Suprapubic skin (tissue), 4 donors: ENCODE data around the gene SCP2. TPM values are rescaled to one million over a fixed set of nuclear protein-coding genes. Genes with fewer than 3 reads are reported as not detected.
A peak's percentile ranks its signal among the peaks of the same experiment; 100 is the strongest.

Source experiments
- DNase-seq, 2 donors: peaks; one replicate each; pipeline ENCODE4 v3.0.0-alpha.2; 2019; ENCODE audit warnings: low spot score in 2 of 2
- H3K27ac ChIP-seq: fragments of 200-600 bp; sonication (generic); one replicate; pipeline ENCODE4 v1.5.1; 2019
- H3K27me3 ChIP-seq: fragments of 200-600 bp; sonication (generic); one replicate; pipeline ENCODE4 v1.5.1; 2019
- H3K36me3 ChIP-seq: fragments of 200-600 bp; sonication (generic); one replicate; pipeline ENCODE4 v1.5.1; 2019
- H3K4me1 ChIP-seq: fragments of 200-600 bp; sonication (generic); one replicate; pipeline ENCODE4 v1.5.1; 2019
- H3K4me3 ChIP-seq: fragments of 200-600 bp; sonication (generic); one replicate; pipeline ENCODE4 v1.5.1; 2019; ENCODE audit warnings: mild to moderate bottlenecking
- H3K9me3 ChIP-seq: fragments of 200-600 bp; sonication (generic); one replicate; pipeline ENCODE4 v1.5.1; 2019
- EP300 ChIP-seq: sonication (generic); formaldehyde crosslinking; IDR thresholded peaks from one replicate; pipeline ENCODE4 v1.6.1; 2017; ENCODE audit warnings: antibody characterized with exemption
- POLR2A ChIP-seq, 2 donors: fragments of 450-650 bp; IDR thresholded peaks; one replicate each; pipeline ENCODE4 v1.6.1; 2017; ENCODE audit warnings: antibody characterized with exemption in 2 of 2, mild to moderate bottlenecking in 2 of 2, moderate library complexity in 2 of 2
- POLR2AphosphoS5 ChIP-seq, 3 donors: sonication (generic); formaldehyde crosslinking; IDR thresholded peaks; one replicate each; pipeline ENCODE4 v1.6.1; 2017; ENCODE audit warnings: antibody characterized with exemption in 3 of 3
- WGBS: methylation state at CpG from one replicate; pipeline ENCODE4 v1.1.5; 2018; 5-methylcytosine and 5-hydroxymethylcytosine counted together
- total RNA-seq, 4 donors: library from RNA; depleted of rRNA; stranded (reverse); fragments of >200 nt; gene quantifications; one replicate each; pipeline ENCODE4 v1.1.0, GENCODE V29; 2016
- TF ChIP-seq, protein P1 (sequence below), 2 donors: fragments of 200-600 bp in 1 of 2; fragments of 450-650 bp in 1 of 2; sonication (generic) in 1 of 2; IDR thresholded peaks; one replicate each; pipeline ENCODE4 v1.5.1; 2016 to 2019; ENCODE audit warnings: antibody characterized with exemption in 2 of 2, mild to moderate bottlenecking in 1 of 2, moderate library complexity in 1 of 2

Gene SCP2
- total RNA-seq, 4 donors from 2014 or later, result 64.5 to 122 (median 113) TPM

- peaks cover under 1% of the 10 kb centered on the region for H3K4me1 ChIP-seq
- H3K27ac ChIP-seq, result no peak overlapping the region
- TF ChIP-seq EP300, result no peak
- TF ChIP-seq, protein P1, sequence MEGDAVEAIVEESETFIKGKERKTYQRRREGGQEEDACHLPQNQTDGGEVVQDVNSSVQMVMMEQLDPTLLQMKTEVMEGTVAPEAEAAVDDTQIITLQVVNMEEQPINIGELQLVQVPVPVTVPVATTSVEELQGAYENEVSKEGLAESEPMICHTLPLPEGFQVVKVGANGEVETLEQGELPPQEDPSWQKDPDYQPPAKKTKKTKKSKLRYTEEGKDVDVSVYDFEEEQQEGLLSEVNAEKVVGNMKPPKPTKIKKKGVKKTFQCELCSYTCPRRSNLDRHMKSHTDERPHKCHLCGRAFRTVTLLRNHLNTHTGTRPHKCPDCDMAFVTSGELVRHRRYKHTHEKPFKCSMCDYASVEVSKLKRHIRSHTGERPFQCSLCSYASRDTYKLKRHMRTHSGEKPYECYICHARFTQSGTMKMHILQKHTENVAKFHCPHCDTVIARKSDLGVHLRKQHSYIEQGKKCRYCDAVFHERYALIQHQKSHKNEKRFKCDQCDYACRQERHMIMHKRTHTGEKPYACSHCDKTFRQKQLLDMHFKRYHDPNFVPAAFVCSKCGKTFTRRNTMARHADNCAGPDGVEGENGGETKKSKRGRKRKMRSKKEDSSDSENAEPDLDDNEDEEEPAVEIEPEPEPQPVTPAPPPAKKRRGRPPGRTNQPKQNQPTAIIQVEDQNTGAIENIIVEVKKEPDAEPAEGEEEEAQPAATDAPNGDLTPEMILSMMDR (IDR thresholded peaks at IDR 0.05), result no peak
- TF ChIP-seq POLR2AphosphoS5 (IDR thresholded peaks at IDR 0.05), result no peak
- TF ChIP-seq POLR2A (IDR thresholded peaks at IDR 0.05), result no peak
- H3K36me3 ChIP-seq, result peaks cover 3% of the 10 kb centered on the region
- H3K9me3 ChIP-seq, result no peaks in the 10 kb centered on the region
- WGBS, result 80% methylated on average over 2 of the region's 7 CpGs
- peaks cover 3% of the 10 kb centered on the region for H3K27me3 ChIP-seq
- DNase-seq, result peak in 1 of 2 donors; percentile 71
- no peak overlapping the region for H3K4me3 ChIP-seq
These were observed 141.4 kb downstream of the SCP2 start for GRCh38 chr1:53068314-53069099.

DNA sequence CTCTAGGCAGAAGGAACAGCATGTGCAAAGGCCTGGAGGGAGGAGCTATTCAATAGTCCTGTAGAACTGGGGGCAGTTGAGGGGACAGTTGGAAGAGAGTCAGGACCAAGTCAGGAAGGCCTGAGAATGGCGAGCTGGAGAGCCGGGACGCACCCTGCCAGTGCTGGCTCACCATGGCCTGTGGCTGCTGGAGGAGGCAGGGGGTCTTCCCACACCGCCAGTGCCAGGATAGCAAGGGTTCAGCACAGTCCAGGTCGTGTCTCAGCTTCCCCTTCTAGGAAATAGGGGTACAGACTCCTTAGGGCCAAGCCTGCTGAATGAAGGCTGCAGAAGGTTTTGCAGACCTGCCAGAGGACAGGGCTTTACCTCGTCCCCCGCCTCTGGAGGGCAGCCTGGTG lies 142.2 kb downstream of the SCP2 start:
- Histone ChIP-seq H3K4me1 (no peaks in the 10 kb centered on the region), H3K27me3 (no peaks in the 10 kb centered on the region), H3K9me3 (no peaks in the 10 kb centered on the region), H3K36me3 (peaks cover 3% of the 10 kb centered on the region), H3K27ac (no peak overlapping the region), H3K4me3 (no peak overlapping the region)
- DNase-seq, result no peak
- 94% methylated on average over 3 of the region's 7 CpGs for WGBS
- no peak for TF ChIP-seq POLR2A (IDR thresholded peaks at IDR 0.05)
- no peak for TF ChIP-seq EP300
- TF ChIP-seq POLR2AphosphoS5 (IDR thresholded peaks at IDR 0.05), result no peak

GRCh38 chr1:53069663-53070327 lies 142.7 kb downstream of the SCP2 start:
- Histone ChIP-seq H3K9me3 (no peaks in the 10 kb centered on the region), H3K27me3 (no peaks in the 10 kb centered on the region), H3K36me3 (peaks cover 3% of the 10 kb centered on the region), H3K27ac (no peak overlapping the region), H3K4me1 (no peaks in the 10 kb centered on the region), H3K4me3 (no peak overlapping the region)
- TF ChIP-seq POLR2AphosphoS5 (IDR thresholded peaks at IDR 0.05), result no peak
- TF ChIP-seq, protein P1 (IDR thresholded peaks at IDR 0.05), result no peak
- DNase-seq, result peak; percentile 55 to 72
- WGBS, result no CpG with 5 or more reads among the region's 31 CpGs

DNA sequence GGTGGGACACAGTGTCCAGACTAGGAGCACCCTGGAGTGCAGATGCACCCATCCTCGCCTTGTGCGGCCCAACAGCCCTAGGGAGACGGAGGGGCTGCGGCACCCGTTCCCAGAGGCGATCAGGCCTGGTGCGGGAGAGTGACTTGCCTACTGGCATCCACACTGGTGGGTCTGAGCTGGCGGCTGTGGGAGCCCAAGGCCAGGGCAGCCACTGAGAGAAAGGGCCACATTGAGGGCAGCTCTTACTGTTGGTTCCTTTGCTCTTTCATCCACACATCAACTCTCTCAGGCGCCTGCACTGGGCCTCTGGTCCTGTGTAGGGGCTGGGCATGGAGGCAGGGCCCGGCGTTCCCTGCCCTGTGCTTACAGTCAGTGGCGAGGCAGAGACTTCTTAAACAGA lies 143.5 kb downstream of the SCP2 start:
- no peaks in the 10 kb centered on the region for H3K27me3 ChIP-seq
- peak; percentile 40 to 64 for DNase-seq
- H3K36me3 ChIP-seq, result peaks cover 3% of the 10 kb centered on the region
- 94% methylated on average over 5 of the region's 12 CpGs for WGBS
- H3K4me3 ChIP-seq, result no peak overlapping the region
- H3K27ac ChIP-seq, result no peak overlapping the region
- no peak for TF ChIP-seq POLR2A (IDR thresholded peaks at IDR 0.05)
- TF ChIP-seq EP300, result no peak
- no peaks in the 10 kb centered on the region for H3K4me1 ChIP-seq
- no peaks in the 10 kb centered on the region for H3K9me3 ChIP-seq

DNA sequence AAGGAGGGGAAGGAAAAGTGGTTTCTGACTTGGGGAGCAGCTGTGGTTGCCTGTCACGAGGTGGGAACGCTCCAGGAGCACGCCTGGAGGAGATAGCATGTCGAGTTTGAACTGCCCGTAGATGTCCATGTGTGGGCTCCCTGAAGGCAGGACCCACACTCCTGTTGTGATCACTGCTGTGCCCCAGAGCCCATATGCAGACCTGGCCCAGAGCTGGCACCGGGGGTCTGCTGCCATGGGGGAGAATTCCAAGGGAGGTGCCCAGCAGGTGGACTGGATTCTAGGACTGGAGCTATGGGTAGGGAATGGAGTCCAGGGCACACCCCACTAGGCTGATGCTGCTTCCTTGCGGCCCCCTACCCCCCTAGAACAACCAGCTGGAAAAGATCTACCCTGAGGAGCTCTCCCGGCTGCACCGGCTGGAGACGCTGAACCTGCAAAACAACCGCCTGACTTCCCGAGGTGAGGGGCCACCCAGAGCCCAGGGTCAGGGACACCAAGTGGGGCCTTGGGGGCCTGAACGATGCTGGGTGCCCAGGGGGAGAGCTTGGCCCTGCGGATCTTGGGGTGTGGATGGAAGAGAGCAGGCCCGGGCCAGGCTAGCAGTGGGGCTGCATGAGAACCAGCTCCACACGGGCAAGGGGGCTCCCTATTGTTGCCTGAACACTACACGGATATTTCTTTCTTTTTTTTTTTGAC lies 144.2 kb downstream of the SCP2 start:
- H3K36me3 ChIP-seq, result peaks cover 3% of the 10 kb centered on the region
- TF ChIP-seq POLR2AphosphoS5 (IDR thresholded peaks at IDR 0.05), result no peak
- TF ChIP-seq, protein P1 (IDR thresholded peaks at IDR 0.05), result no peak
- no peak for TF ChIP-seq EP300
- no peak for TF ChIP-seq POLR2A (IDR thresholded peaks at IDR 0.05)
- no peak overlapping the region for H3K27ac ChIP-seq
- no peaks in the 10 kb centered on the region for H3K27me3 ChIP-seq
- no peaks in the 10 kb centered on the region for H3K4me1 ChIP-seq
- peak; percentile 44 to 75 for DNase-seq
- no peaks in the 10 kb centered on the region for H3K9me3 ChIP-seq
- no peak overlapping the region for H3K4me3 ChIP-seq
- WGBS, result 84% methylated on average over 14 of the region's 17 CpGs

DNA sequence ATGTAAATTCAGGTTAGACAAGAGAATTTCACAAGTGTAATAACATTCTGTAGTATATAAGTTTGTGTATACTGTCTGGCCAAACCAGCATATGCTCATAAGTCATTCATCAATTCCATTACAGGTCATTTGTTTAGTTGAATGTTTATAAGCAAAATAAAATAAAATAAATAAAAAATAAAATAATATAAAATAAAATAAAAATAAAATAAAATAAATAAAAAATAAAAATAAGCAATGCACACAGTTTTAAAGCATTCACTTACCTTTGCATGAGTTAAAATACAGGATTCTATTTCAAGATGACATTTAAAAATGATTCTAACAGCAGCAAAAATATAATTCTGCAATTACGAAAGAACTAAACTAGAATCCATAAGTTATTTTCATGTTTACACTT lies 144.8 kb downstream of the SCP2 start:
- no peak overlapping the region for H3K4me3 ChIP-seq
- H3K36me3 ChIP-seq, result peaks cover 3% of the 10 kb centered on the region
- H3K27ac ChIP-seq, result no peak overlapping the region
- no peak for DNase-seq
- WGBS, result 98% methylated on average over 1 of the region's 1 CpG
- H3K27me3 ChIP-seq, result no peaks in the 10 kb centered on the region
- no peaks in the 10 kb centered on the region for H3K9me3 ChIP-seq
- no peaks in the 10 kb centered on the region for H3K4me1 ChIP-seq
- TF ChIP-seq POLR2A (IDR thresholded peaks at IDR 0.05) (no peak), POLR2AphosphoS5 (IDR thresholded peaks at IDR 0.05) (no peak), EP300 (no peak)
- TF ChIP-seq, protein P1 (IDR thresholded peaks at IDR 0.05), result no peak
